ENCODE data around the gene PLEKHG4. TPM values are rescaled to one million over a fixed set of nuclear protein-coding genes. Genes with fewer than 3 reads are reported as not detected.

The PLEKHG4 gene
- total and polyA plus RNA-seq, 9 of the 15 experiments (the other 6 are each of a cell fraction or from before 2014, with no cell fraction given) = 3.7 to 36.8 (median 17.9) TPM

DNA sequence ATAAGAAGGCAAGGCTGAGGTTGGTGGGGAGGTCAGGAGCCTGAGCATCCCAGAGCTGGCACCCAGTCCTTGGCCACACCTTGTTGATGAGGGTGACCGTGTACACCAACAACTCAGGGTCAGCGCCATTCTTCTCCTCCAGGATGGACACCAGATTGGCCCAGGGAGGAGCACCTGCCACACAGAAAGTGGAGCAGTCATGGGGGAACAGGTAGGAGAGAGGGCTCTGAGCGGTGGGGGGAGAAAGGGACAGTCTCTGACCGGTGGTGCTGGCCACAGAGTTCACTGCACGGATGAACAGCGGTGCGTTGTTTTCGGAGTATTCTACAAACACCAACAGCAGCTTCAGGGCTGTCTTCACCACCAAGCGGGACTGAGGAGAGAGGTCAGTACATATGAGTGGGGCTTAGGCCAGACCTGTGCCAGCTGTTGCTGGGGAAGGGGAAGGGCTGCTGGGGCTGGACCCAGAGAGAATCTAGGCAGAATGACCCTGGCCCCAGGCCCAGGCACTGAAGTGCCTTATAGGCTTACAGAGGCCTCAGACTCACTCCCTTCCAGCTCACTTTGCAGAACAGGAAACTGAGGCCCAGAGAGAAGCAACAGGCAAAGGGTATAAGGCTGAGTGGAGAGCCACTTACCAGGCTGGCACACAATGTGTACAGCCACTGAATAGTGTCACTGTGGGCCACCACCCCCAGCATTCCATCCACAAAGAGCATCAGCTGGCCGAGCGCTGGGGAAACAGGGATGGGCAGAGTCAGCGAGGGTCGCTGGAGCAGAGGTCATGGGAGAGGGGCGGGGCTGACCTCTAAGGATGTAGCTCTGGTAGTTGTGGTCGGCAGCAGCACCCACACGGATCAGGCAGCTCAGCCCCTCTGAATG lies 41.7 kb upstream of the PLEKHG4 start:
- ATAC-seq (no peak), FAIRE-seq (no peak), DNase-seq (ENCODE audit: extremely low read depth in 1 of 4, low spot score in 3 of 4) (no peak)
- no peaks in the 10 kb centered on the region for H3K9me1 ChIP-seq (ENCODE audit: control insufficient read depth, insufficient read depth, low read length)
- H3K9me3 ChIP-seq (replicated peaks; ENCODE audit: control insufficient read depth, insufficient read depth, low read depth, low read length) = no peaks in the 10 kb centered on the region
- CTCF ChIA-PET (ENCODE audit: low intra/inter-chr PET ratio) = no interaction called here
- in situ Hi-C loops (cut with MboI) (no loop called here), intact Hi-C loops (cut with micrococcal nuclease) (loop anchor here (5.0 kb wide), 1 partner anchor 40 kb away; the partner anchor contains the start of gene PLEKHG4)
- POLR2A ChIA-PET = interaction anchor here (0.6 to 4.3 kb wide), 4 partner anchors 10 to 360 kb away, joined by 3 to 31 read pairs (median 4); partner anchors contain the start of genes FHOD1, SLC9A5 and TMEM208
- WGBS (ENCODE audit: insufficient coverage, low coverage, missing lambda C conversion rate) = 76% methylated on average over 14 of the region's 16 CpGs
- no peak overlapping the region for H3K4me3 ChIP-seq
- no peaks in the 10 kb centered on the region for H3K27me3 ChIP-seq (ENCODE audit: control insufficient read depth in 2 of 2, insufficient read depth in 2 of 2, low read length in 2 of 2)
- H3K9ac ChIP-seq (ENCODE audit: insufficient read depth in 1 of 2, low read depth in 2 of 2, low read length in 2 of 2) = no peak overlapping the region
- H3K4me1 ChIP-seq (replicated peaks in 1 of 2; ENCODE audit: control insufficient read depth in 2 of 2, insufficient read depth in 2 of 2, low read length in 2 of 2) = peaks cover 36 to 49% of the 10 kb centered on the region in 2 experiments
- BruUV-seq (replicated peaks) = no TSS peak
- peaks cover 41% of the 10 kb centered on the region for H3K79me2 ChIP-seq (ENCODE audit: control insufficient read depth, insufficient read depth, low read length)
- peaks cover 84% of the 10 kb centered on the region; the same call in 2 of the 3 replicates for H3K36me3 ChIP-seq (ENCODE audit: control insufficient read depth, insufficient read depth, low read length)
- H3K4me2 ChIP-seq (ENCODE audit: insufficient read depth, low read length) = no peak overlapping the region
- H3K27ac ChIP-seq (ENCODE audit: extremely low read depth, low read depth, low read length) = no peak overlapping the region
- no peak overlapping the region for H2AFZ ChIP-seq (ENCODE audit: low read depth, low read length)
- H4K20me1 ChIP-seq (replicated peaks; ENCODE audit: control insufficient read depth, insufficient read depth, low read length) = peaks cover 4% of the 10 kb centered on the region
- TF ChIP-seq, protein P1, sequence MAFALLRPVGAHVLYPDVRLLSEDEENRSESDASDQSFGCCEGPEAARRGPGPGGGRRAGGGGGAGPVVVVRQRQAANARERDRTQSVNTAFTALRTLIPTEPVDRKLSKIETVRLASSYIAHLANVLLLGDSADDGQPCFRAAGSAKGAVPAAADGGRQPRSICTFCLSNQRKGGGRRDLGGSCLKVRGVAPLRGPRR (CRISPR knock-in tag; IDR thresholded peaks at IDR 0.05) = no peak
- TF ChIP-seq, protein P2, sequence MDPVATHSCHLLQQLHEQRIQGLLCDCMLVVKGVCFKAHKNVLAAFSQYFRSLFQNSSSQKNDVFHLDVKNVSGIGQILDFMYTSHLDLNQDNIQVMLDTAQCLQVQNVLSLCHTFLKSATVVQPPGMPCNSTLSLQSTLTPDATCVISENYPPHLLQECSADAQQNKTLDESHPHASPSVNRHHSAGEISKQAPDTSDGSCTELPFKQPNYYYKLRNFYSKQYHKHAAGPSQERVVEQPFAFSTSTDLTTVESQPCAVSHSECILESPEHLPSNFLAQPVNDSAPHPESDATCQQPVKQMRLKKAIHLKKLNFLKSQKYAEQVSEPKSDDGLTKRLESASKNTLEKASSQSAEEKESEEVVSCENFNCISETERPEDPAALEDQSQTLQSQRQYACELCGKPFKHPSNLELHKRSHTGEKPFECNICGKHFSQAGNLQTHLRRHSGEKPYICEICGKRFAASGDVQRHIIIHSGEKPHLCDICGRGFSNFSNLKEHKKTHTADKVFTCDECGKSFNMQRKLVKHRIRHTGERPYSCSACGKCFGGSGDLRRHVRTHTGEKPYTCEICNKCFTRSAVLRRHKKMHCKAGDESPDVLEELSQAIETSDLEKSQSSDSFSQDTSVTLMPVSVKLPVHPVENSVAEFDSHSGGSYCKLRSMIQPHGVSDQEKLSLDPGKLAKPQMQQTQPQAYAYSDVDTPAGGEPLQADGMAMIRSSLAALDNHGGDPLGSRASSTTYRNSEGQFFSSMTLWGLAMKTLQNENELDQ (CRISPR knock-in tag; IDR thresholded peaks at IDR 0.05; ENCODE audit: borderline replicate concordance) = no peak
- TF ChIP-seq ZBTB1 (CRISPR knock-in tag; IDR thresholded peaks at IDR 0.05; ENCODE audit: borderline replicate concordance, low read depth) (no peak), ZNF274 (IDR thresholded peaks at IDR 0.05; ENCODE audit: borderline replicate concordance, low read depth, low read length) (no peak), ZKSCAN8 (CRISPR knock-in tag; IDR thresholded peaks at IDR 0.05) (no peak), ZBTB7A (IDR thresholded peaks at IDR 0.05; ENCODE audit: borderline replicate concordance, control insufficient read depth, low read depth, low read length) (no peak), TEAD4 (IDR thresholded peaks at IDR 0.05; ENCODE audit: low read length) (no peak), TEAD4 (CRISPR knock-in tag; IDR thresholded peaks at IDR 0.05; ENCODE audit: borderline replicate concordance) (no peak), HDAC8 (tag; IDR thresholded peaks at IDR 0.05) (no peak), ARID1B (IDR thresholded peaks at IDR 0.05) (no peak)
- TF ChIP-seq, protein P3, sequence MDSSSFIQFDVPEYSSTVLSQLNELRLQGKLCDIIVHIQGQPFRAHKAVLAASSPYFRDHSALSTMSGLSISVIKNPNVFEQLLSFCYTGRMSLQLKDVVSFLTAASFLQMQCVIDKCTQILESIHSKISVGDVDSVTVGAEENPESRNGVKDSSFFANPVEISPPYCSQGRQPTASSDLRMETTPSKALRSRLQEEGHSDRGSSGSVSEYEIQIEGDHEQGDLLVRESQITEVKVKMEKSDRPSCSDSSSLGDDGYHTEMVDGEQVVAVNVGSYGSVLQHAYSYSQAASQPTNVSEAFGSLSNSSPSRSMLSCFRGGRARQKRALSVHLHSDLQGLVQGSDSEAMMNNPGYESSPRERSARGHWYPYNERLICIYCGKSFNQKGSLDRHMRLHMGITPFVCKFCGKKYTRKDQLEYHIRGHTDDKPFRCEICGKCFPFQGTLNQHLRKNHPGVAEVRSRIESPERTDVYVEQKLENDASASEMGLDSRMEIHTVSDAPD (CRISPR knock-in tag; IDR thresholded peaks at IDR 0.05) = no peak
- TF ChIP-seq, protein P4, sequence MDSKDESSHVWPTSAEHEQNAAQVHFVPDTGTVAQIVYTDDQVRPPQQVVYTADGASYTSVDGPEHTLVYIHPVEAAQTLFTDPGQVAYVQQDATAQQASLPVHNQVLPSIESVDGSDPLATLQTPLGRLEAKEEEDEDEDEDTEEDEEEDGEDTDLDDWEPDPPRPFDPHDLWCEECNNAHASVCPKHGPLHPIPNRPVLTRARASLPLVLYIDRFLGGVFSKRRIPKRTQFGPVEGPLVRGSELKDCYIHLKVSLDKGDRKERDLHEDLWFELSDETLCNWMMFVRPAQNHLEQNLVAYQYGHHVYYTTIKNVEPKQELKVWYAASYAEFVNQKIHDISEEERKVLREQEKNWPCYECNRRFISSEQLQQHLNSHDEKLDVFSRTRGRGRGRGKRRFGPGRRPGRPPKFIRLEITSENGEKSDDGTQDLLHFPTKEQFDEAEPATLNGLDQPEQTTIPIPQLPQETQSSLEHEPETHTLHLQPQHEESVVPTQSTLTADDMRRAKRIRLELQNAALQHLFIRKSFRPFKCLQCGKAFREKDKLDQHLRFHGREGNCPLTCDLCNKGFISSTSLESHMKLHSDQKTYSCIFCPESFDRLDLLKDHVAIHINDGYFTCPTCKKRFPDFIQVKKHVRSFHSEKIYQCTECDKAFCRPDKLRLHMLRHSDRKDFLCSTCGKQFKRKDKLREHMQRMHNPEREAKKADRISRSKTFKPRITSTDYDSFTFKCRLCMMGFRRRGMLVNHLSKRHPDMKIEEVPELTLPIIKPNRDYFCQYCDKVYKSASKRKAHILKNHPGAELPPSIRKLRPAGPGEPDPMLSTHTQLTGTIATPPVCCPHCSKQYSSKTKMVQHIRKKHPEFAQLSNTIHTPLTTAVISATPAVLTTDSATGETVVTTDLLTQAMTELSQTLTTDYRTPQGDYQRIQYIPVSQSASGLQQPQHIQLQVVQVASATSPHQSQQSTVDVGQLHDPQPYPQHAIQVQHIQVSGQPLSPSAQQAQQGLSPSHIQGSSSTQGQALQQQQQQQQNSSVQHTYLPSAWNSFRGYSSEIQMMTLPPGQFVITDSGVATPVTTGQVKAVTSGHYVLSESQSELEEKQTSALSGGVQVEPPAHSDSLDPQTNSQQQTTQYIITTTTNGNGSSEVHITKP (IDR thresholded peaks at IDR 0.05; ENCODE audit: partially characterized antibody) = no peak
